Activated T-helper 1 cell treated with anti-CD3 and anti-CD28 coated beads, Interleukin-12 subunit alpha, Interleukin-12 subunit beta, Interleukin-2, Interleukin-4 antibody, amounts not matched to agents 30 ng/mL and 10 ng/mL and 1 ng/mL, durations not matched to agents 14 hours and 24 hours and 36 hours (primary cell): ENCODE data around the gene MRAP. TPM values are rescaled to one million over a fixed set of nuclear protein-coding genes. Genes with fewer than 3 reads are reported as not detected.

ENCODE experiments used
- DNase-seq: peaks from one replicate; pipeline ENCODE4 v3.0.0; 2021; ENCODE audit warnings: low spot score
- H3K27ac Mint-ChIP-seq: one replicate; pipeline ENCODE4 v1.8.0; 2021; ENCODE audit warnings: mild to moderate bottlenecking, mixed read lengths
- H3K27me3 Mint-ChIP-seq: one replicate; pipeline ENCODE4 v1.8.0; 2022; ENCODE audit warnings: mild to moderate bottlenecking, moderate library complexity, mixed read lengths; ENCODE audit not compliant: insufficient read depth
- H3K36me3 Mint-ChIP-seq: one replicate; pipeline ENCODE4 v1.8.0; 2021; ENCODE audit warnings: low read depth, mixed read lengths
- H3K4me1 Mint-ChIP-seq: one replicate; pipeline ENCODE4 v1.8.0; 2021; ENCODE audit warnings: low read depth, mixed read lengths
- H3K4me3 Mint-ChIP-seq: one replicate; pipeline ENCODE4 v1.8.0; 2021; ENCODE audit warnings: mild to moderate bottlenecking, moderate library complexity, mixed read lengths
- H3K9me3 Mint-ChIP-seq: one replicate; pipeline ENCODE4 v1.8.0; 2021; ENCODE audit warnings: mixed read lengths
- intact Hi-C: fragments of 100-400 bp; cut with micrococcal nuclease; formaldehyde crosslinking; loops from one replicate; pipeline ENCODE4 v1.15.1; 2024
- total RNA-seq: library from RNA; stranded (reverse); gene quantifications from 2 replicates; pipeline ENCODE4 v1.2.3, GENCODE V29; 2022

Gene MRAP
- total RNA-seq, 1 donor from 2014 or later = not detected

GRCh38 chr21:32316361-32317215 lies 17.9 kb downstream of the MRAP start:
- Mint-ChIP-seq H3K4me3 (no peak overlapping the region), H3K9me3 (no peaks in the 10 kb centered on the region), H3K27ac (no peak overlapping the region), H3K36me3 (peaks cover 39% of the 10 kb centered on the region), H3K27me3 (no peaks in the 10 kb centered on the region), H3K4me1 (no peaks in the 10 kb centered on the region)
- no peak for DNase-seq
- intact Hi-C loops = no loop called here

- intact Hi-C loops = no loop called here
- DNase-seq = no peak
- H3K27me3 Mint-ChIP-seq = no peaks in the 10 kb centered on the region
- H3K27ac Mint-ChIP-seq = no peak overlapping the region
- H3K4me1 Mint-ChIP-seq = no peaks in the 10 kb centered on the region
- no peak overlapping the region for H3K4me3 Mint-ChIP-seq
- no peaks in the 10 kb centered on the region for H3K9me3 Mint-ChIP-seq
- H3K36me3 Mint-ChIP-seq = peaks cover 42% of the 10 kb centered on the region
Measured at GRCh38 chr21:32317726-32318125, 19.1 kb downstream of the MRAP start.

- H3K27ac Mint-ChIP-seq = no peak overlapping the region
- no peaks in the 10 kb centered on the region for H3K9me3 Mint-ChIP-seq
- DNase-seq = no peak
- no peak overlapping the region for H3K4me3 Mint-ChIP-seq
- intact Hi-C loops = no loop called here
- no peaks in the 10 kb centered on the region for H3K27me3 Mint-ChIP-seq
- H3K4me1 Mint-ChIP-seq = no peaks in the 10 kb centered on the region
- peaks cover 50% of the 10 kb centered on the region for H3K36me3 Mint-ChIP-seq
Measured at GRCh38 chr21:32319012-32319411, 20.4 kb downstream of the MRAP start.

GRCh38 chr21:32320059-32320458 lies 21.4 kb downstream of the MRAP start:
- Mint-ChIP-seq H3K27me3 (no peaks in the 10 kb centered on the region), H3K36me3 (peaks cover 51% of the 10 kb centered on the region), H3K27ac (no peak overlapping the region), H3K9me3 (no peaks in the 10 kb centered on the region), H3K4me3 (no peak overlapping the region), H3K4me1 (no peaks in the 10 kb centered on the region)
- intact Hi-C loops = no loop called here
- DNase-seq = no peak

GRCh38 chr21:32320726-32321125 lies 22.1 kb downstream of the MRAP start:
- DNase-seq = no peak
- no peak overlapping the region for H3K4me3 Mint-ChIP-seq
- no peaks in the 10 kb centered on the region for H3K9me3 Mint-ChIP-seq
- peaks cover 55% of the 10 kb centered on the region for H3K36me3 Mint-ChIP-seq
- no peaks in the 10 kb centered on the region for H3K27me3 Mint-ChIP-seq
- intact Hi-C loops = no loop called here
- H3K4me1 Mint-ChIP-seq = no peaks in the 10 kb centered on the region
- no peak overlapping the region for H3K27ac Mint-ChIP-seq

GRCh38 chr21:32321480-32321879 lies 22.8 kb downstream of the MRAP start:
- Mint-ChIP-seq H3K4me3 (no peak overlapping the region), H3K27me3 (no peaks in the 10 kb centered on the region), H3K27ac (no peak overlapping the region), H3K9me3 (no peaks in the 10 kb centered on the region), H3K36me3 (peaks cover 62% of the 10 kb centered on the region), H3K4me1 (no peaks in the 10 kb centered on the region)
- no peak for DNase-seq
- intact Hi-C loops = no loop called here

- no peaks in the 10 kb centered on the region for H3K4me1 Mint-ChIP-seq
- H3K36me3 Mint-ChIP-seq = peaks cover 66% of the 10 kb centered on the region
- H3K9me3 Mint-ChIP-seq = no peaks in the 10 kb centered on the region
- no peak overlapping the region for H3K27ac Mint-ChIP-seq
- H3K27me3 Mint-ChIP-seq = no peaks in the 10 kb centered on the region
- intact Hi-C loops = no loop called here
- no peak for DNase-seq
- no peak overlapping the region for H3K4me3 Mint-ChIP-seq
Measured at GRCh38 chr21:32322103-32322502, 23.4 kb downstream of the MRAP start.

- H3K4me3 Mint-ChIP-seq = no peak overlapping the region
- intact Hi-C loops = no loop called here
- no peaks in the 10 kb centered on the region for H3K4me1 Mint-ChIP-seq
- H3K36me3 Mint-ChIP-seq = peaks cover 68% of the 10 kb centered on the region
- no peaks in the 10 kb centered on the region for H3K27me3 Mint-ChIP-seq
- H3K27ac Mint-ChIP-seq = no peak overlapping the region
- H3K9me3 Mint-ChIP-seq = no peaks in the 10 kb centered on the region
- no peak for DNase-seq
Measured at GRCh38 chr21:32322676-32323075, 24.0 kb downstream of the MRAP start.

GRCh38 chr21:32325706-32326105 lies 27.1 kb downstream of the MRAP start:
- no peak overlapping the region for H3K4me3 Mint-ChIP-seq
- no peak overlapping the region for H3K27ac Mint-ChIP-seq
- H3K9me3 Mint-ChIP-seq = no peaks in the 10 kb centered on the region
- no peaks in the 10 kb centered on the region for H3K27me3 Mint-ChIP-seq
- H3K4me1 Mint-ChIP-seq = no peaks in the 10 kb centered on the region
- no peak for DNase-seq
- peaks cover 62% of the 10 kb centered on the region for H3K36me3 Mint-ChIP-seq
- intact Hi-C loops = no loop called here

- no peak for DNase-seq
- Mint-ChIP-seq H3K4me1 (no peaks in the 10 kb centered on the region), H3K9me3 (no peaks in the 10 kb centered on the region), H3K27me3 (no peaks in the 10 kb centered on the region), H3K27ac (no peak overlapping the region), H3K4me3 (no peak overlapping the region), H3K36me3 (peaks cover 55% of the 10 kb centered on the region)
- intact Hi-C loops = no loop called here
Measured at GRCh38 chr21:32328595-32328994, 29.9 kb downstream of the MRAP start.

- intact Hi-C loops = no loop called here
- no peak overlapping the region for H3K4me3 Mint-ChIP-seq
- peaks cover 52% of the 10 kb centered on the region for H3K36me3 Mint-ChIP-seq
- H3K27me3 Mint-ChIP-seq = no peaks in the 10 kb centered on the region
- H3K27ac Mint-ChIP-seq = no peak overlapping the region
- H3K4me1 Mint-ChIP-seq = no peaks in the 10 kb centered on the region
- no peak for DNase-seq
- H3K9me3 Mint-ChIP-seq = no peaks in the 10 kb centered on the region
Measured at GRCh38 chr21:32329331-32329730, 30.7 kb downstream of the MRAP start.

- peaks cover 51% of the 10 kb centered on the region for H3K36me3 Mint-ChIP-seq
Measured at GRCh38 chr21:32329776-32330175, 31.1 kb downstream of the MRAP start.

GRCh38 chr21:32330784-32331311 lies 32.2 kb downstream of the MRAP start:
- intact Hi-C loops = no loop called here
- no peak overlapping the region for H3K27ac Mint-ChIP-seq
- H3K4me1 Mint-ChIP-seq = no peaks in the 10 kb centered on the region
- no peaks in the 10 kb centered on the region for H3K9me3 Mint-ChIP-seq
- H3K36me3 Mint-ChIP-seq = peaks cover 51% of the 10 kb centered on the region
- H3K4me3 Mint-ChIP-seq = no peak overlapping the region
- no peaks in the 10 kb centered on the region for H3K27me3 Mint-ChIP-seq
- DNase-seq = no peak

More at GRCh38 chr21:32329776-32330175, 31.1 kb downstream of the MRAP start:
- Mint-ChIP-seq H3K4me1 (no peaks in the 10 kb centered on the region), H3K9me3 (no peaks in the 10 kb centered on the region), H3K27me3 (no peaks in the 10 kb centered on the region), H3K4me3 (no peak overlapping the region), H3K27ac (no peak overlapping the region)
- intact Hi-C loops = no loop called here
- DNase-seq = no peak
